HG03342 (cell line): ENCODE measurements around the gene NUMB.
"Not testable (repeated sequence)": the region's sequence is repeated elsewhere in the genome, so short reads cannot be mapped to it uniquely, and the experiment has no call there.

Experiments
- ATAC-seq: cut with Tn5 transposase; IDR thresholded peaks from one replicate; pipeline ENCODE4 v1.9.1; 2021; ENCODE audit warnings: mild to moderate bottlenecking, moderate library complexity; ENCODE audit not compliant: unreplicated experiment

The NUMB gene

GRCh38 chr14:73365727-73366126, 92.6 kb downstream of the NUMB start:
- no peak for ATAC-seq

DNA sequence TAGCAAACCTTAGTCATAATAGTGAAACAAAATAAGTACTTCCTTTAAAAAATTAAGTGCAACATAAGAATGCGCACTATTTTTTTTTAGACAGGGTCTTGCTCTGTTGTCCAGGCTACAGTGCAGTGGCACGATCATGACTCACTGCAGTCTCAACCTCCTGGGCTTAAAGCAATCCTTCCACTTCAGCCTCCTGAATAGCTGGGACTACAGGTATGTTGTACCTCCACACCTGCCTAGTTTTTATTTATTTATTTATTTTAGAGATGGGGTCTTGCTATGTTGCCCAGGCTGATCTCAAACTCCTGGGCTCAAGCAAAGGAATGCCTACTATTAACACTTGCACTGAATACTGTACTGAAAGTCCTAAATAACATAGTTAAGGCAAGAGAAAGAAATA, 93.8 kb downstream of the NUMB start:
- no peak for ATAC-seq

- no peak for ATAC-seq
Measured at GRCh38 chr14:73359445-73359844, 98.9 kb downstream of the NUMB start.

DNA sequence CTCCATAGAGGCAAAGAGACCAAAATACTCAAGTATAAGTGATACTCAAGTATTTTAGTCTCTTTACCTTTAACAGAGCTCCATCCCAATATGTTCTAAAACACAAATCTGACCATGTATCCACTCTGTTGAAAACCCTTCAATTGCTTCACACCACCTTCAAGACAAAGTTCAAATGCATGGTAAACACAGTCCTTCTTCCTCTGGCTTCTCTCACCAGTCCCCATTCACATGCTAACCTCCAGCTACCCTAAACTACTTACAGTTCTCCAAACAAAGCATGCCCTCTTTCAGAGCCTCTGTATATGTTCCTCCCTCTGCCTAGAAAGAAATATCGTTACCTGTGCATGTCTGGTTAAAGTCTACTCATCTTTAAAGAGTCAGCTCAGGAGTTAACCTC, 100.2 kb downstream of the NUMB start:
- no peak for ATAC-seq

GRCh38 chr14:73349091-73349490, 109.3 kb downstream of the NUMB start:
- ATAC-seq: not testable (repeated sequence)

GRCh38 chr14:73344319-73344718, 114.0 kb downstream of the NUMB start:
- no peak for ATAC-seq

DNA sequence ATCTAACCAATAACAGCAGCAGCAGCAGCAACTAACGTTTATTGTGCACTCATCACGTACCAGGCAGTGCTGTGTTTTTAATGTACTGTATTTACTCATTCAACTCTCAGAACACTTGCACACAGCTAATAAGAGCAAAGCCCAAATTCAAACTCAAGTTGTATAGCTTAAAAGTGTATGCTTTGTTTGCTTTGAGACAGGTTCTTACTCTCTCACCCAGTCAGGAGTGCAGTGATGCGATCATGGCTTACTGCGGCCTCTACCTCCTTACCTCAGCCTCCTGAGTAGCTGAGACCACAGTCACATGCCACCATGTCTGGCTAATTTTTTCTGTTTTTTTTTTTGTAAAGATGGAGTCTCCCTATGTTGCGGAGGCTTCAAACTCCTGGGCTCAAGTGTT, 115.7 kb downstream of the NUMB start:
- no peak for ATAC-seq

GRCh38 chr14:73339846-73340595, 118.3 kb downstream of the NUMB start:
- ATAC-seq: no peak

- no peak for ATAC-seq
Measured at GRCh38 chr14:73339206-73339605, 119.1 kb downstream of the NUMB start.

DNA sequence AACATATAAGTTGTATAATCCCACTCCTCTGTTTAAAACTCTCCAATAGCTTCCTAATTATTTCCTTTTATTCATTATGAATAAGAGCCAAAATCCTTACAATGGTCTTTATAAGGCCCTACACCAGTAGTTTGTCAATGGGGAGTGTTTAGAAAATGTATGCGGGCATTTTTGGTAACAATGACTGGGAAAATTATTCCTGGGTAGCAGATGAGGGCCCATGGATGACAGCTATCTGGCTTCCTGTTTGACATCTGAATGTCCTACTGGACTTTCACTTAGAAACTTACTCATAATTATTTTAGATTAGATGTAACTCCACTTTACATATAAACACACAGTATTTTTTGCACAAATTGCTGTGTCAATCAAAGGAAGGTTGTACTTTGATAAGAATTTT, 119.8 kb downstream of the NUMB start:
- ATAC-seq: no peak

DNA sequence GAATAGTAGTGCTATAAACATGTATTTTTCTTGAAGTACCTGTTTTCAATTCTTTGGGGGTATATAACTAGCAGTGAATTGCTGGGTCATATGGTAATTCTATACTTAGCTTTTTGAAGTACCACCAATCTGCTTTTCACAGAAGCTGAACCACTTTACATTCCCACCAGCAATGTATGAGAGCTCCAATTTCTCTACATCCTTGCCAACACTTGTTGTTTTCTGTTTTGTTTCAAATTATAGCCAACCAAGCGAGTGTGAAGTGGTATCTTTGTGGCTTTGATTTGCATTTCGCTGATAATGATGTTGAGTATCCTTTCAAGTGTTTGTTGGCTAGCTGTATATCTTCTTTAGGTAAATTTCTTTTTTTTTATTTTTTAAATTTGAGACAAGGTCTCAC, 125.3 kb downstream of the NUMB start:
- no peak for ATAC-seq

- ATAC-seq: no peak
Measured at GRCh38 chr14:73325630-73326299, 132.6 kb downstream of the NUMB start.

DNA sequence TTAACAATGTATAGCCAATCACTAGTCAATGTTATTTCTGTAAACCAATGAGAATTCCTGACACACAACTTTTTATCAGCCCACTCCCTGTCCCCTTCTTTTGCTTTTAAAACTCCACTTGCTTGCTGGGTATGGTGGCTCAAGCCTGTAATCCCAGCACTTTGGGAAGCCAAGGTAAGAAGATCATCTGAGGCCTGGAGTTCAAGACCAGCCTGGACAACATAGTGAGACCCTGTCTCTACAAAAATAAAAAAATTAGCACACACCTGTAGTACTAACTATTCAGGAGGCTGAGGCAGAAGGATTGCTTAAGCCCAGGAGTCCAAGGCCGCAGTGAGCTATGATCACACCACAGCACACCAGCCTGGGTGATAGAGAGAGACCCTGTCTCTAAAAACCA, 133.3 kb downstream of the NUMB start:
- ATAC-seq: no peak

DNA sequence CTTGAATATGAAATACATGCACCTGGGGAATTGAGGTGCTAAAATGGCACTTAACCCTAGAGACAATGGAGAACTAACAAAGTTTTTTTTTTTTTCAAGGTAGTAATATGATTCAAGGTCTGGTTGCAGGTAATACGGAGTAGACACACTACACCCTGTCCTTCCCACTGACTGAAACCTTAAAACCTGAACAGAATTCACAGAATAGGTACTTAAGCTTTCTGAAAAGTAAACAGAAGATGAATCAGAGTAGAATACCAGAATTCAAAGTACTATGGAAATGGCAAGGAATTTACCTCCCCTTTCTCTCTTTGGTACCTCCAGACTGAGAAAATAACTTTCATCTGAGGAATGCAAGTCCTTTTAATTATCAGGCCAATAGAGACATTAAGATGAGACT, 133.8 kb downstream of the NUMB start:
- ATAC-seq: no peak

DNA sequence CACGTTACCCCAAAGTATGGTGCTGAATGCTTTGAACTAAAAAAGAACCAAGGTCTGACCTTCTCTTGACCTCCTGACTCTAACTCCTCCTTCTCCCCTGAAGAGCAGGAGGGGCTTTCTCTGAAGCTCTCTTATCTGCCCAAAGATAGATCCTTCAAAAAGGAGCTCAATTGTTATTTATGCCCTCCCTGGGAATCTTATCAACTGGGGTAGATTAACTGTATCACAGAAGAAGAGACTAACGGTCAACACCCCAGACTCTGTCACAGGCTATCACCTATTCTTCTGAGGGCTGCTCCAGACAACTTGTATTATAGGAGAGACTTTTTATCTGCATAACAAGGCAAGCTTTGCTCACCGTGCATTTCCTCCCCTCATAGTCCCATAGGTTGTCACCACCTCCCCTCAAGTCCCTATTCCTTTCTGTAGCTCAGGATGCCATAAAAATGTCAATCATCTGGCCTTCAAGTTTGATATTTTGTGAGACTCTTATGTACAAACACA, 134.4 kb downstream of the NUMB start:
- ATAC-seq: no peak

GRCh38 chr14:73313151-73313550, 145.2 kb downstream of the NUMB start:
- ATAC-seq: no peak

- ATAC-seq: no peak
Measured at GRCh38 chr14:73312687-73313086, 145.7 kb downstream of the NUMB start.

DNA sequence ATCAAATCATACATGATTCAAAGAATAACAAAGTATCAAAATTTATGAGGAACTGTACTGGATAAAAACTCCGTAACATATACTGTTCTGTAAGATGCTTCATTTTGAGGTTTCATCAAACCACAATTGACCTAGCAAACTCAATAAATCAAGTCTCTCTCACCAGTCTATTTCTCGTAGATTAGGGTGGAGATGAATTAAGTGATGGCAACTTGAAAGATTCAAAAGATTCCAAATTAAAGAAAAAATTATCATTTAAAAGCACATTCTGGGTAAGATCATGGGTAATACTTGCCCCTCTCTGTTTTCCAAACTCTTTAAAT, 146.7 kb downstream of the NUMB start:
- ATAC-seq: no peak

DNA sequence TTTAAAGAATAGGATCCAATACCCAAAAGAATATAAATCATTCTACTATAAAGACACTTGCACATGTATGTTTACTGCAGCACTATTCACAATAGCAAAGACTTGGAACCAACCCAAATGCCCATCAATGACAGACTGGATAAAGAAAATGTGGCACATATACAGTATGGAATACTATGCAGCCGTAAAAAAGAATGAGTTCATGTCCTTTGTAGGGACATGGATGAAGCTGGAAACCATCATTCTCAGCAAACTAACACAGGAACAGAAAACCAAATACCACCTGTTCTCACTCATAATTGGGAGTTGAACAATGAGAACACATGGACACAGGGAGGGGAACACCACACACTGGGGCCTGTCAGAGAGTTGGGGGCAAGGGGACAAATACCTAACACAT, 149.1 kb downstream of the NUMB start:
- not testable (repeated sequence) for ATAC-seq

DNA sequence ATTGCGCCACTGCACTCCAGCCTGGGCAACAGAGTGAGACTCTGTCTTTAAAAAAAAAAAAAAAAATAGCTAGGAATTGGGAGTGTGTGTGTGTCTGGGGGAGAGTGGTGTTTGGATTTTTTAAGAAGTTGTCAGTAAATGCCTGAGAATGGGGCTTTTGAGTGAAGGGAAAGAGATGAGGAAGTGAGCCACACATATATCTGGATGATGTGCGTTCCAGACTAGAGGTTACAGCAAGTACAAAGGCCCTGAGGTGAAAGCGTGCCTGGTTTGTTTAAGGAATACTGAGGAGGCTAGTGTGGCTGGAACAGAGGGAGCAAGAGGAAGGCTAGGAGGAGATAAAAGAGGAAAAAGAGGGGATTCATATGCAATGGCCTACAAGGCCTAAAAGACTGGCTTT, 151.1 kb downstream of the NUMB start:
- ATAC-seq: no peak

DNA sequence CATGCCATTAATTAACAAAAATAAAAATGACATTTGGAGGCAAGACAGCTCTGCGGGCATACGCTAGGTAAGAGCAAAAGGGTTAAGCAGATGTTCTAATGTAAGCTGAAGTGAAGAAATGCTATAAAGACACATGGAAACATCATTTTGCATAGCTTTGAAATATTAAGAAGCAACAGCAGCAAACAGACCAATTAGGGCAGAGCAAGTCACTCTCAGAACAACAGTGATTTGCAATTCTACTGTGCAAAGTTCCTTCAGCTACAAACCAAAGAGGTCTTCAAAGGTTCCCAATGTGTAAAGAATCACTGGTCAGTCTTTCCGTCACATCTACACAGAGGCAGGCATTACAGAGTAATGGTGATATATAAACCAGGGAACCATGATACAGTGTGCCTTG, 152.8 kb downstream of the NUMB start:
- ATAC-seq: no peak

DNA sequence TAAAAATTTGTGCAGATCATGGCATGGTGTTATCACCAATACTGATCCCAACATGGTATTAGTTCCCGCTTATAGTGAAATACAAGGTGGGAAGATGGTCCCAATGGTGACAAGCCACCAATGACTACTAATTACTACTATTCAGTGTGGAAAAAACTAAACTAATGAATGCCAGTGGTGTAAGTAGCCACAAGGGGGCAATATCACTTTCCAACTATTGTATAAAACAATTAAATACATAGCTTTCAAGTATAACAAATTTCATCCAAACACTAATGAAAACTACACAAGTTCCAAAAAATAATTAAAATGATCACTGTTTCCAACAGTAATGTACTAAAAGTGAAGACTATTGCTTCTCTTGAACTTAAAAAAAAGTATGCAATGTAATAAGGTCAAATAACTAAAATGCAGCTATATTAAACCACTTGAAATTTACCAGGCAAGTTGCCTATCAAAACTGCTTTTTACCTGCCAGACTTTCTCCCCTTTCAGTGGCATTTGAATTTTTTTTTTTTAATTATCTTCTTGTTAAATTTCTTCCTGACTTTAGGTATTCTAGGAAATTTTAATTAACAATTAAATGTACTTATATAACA, 163.0 kb downstream of the NUMB start:
- no peak for ATAC-seq
